HG03439 (cell line): Measurements from ENCODE around the gene TBC1D10A.

Experiments used
- ATAC-seq: cut with Tn5 transposase; IDR thresholded peaks from one replicate; pipeline ENCODE4 v1.9.1; 2021; ENCODE audit warnings: mild to moderate bottlenecking, moderate library complexity; ENCODE audit not compliant: unreplicated experiment

Gene TBC1D10A

DNA sequence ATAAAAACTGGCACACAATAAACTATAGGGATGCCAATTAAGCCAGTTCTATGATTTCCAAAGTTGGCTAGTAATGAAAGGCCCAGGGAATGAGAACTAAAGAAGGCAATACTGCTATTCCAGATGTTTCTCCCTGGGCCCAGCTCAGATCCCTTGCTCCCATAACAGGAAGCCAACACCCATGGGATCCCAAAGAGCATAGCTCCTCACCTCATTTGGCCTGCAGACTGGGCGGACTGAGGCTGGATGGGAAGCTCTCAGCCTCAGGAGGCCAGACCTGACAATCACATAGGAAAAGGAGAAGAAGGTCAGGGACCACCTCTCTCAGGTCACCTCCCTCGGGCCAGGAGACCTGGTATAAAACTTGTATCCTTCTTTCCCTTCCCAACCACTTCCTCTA lies 5.3 kb downstream of the TBC1D10A start:
- ATAC-seq, result no peak

GRCh38 chr22:30320021-30320556 lies 6.7 kb downstream of the TBC1D10A start:
- ATAC-seq, result no peak

DNA sequence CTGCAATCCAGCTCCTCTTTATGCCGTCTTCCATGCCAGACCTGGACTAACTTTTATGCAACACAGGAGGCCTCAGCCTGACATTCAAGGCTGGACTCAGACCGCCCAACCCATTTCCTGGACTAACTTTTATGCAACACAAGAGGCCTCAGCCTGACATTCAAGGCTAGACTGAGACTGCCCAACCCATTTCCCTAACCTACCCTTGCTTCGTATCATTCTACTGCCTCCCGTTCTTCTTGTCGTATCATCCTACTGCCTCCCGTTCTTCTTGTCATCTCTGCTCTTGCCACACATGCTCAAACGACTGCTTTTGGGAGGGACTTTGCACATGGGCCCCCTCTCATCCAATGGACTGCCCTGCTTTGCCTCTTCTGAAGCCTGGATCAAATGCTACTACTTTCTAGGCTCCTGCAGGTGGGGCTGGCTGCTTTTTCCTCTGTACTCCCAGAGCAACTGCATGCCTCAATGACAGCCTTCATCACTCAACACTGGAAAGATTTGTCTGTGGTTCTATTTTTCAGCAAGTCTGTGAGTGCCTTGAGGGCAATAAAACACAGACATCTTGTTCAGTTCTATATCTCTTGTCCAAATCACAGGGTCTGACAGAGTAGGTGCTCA lies 7.8 kb downstream of the TBC1D10A start:
- ATAC-seq, result no peak

DNA sequence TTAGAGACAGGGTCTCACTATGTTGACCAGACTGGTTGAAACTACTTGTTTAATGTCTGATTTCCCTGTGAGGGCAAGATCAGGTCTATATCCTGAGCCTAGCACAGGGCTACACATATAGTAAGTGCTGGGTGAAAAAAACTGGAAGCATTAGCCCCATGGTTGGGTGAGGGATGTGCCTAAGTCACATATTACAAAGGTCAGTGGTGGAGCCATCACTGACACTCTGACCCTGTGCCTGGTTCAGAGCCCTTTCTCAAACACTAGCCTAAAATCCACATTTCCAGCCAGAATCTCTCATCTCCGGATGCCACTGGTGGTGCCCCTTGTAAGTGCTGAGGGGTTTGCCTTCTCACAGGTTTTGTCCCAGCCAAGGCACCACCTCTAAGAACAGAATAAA lies 9.0 kb downstream of the TBC1D10A start:
- no peak for ATAC-seq

DNA sequence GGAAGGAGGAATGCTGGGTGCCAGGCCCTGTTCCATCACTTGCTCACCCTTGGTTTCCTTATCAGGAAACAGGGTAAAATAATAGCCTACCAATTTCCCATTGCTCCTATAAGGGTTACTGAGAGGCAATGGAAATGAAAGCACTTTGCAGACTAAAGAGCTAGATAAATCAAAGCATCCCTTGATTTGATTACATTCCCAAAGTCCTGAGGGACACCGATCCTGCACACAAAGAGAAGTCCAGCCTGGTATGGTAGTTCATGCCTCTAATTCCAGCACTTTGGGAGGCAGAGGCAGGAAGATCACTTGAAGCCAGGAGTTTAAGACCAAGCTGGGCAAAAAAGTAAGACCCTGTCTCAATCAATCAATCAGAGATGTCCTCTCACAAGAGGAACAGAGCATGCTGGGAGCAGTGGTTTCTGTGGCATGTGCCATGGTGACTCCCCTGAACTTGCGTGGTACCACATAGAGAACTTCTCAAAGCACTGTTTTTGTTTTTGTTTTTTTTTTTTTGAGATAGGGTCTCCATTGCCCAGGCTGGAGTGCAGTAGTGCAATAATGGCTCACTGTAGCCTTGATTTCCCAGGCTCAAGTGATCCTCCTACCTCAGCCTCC lies 10.7 kb downstream of the TBC1D10A start:
- no peak for ATAC-seq

- ATAC-seq, result no peak
Observed at GRCh38 chr22:30314915-30315314, 11.8 kb downstream of the TBC1D10A start.

GRCh38 chr22:30313527-30314363 lies 13.0 kb downstream of the TBC1D10A start:
- ATAC-seq, result no peak

- ATAC-seq, result no peak
Observed at GRCh38 chr22:30312053-30312452, 14.7 kb downstream of the TBC1D10A start.

DNA sequence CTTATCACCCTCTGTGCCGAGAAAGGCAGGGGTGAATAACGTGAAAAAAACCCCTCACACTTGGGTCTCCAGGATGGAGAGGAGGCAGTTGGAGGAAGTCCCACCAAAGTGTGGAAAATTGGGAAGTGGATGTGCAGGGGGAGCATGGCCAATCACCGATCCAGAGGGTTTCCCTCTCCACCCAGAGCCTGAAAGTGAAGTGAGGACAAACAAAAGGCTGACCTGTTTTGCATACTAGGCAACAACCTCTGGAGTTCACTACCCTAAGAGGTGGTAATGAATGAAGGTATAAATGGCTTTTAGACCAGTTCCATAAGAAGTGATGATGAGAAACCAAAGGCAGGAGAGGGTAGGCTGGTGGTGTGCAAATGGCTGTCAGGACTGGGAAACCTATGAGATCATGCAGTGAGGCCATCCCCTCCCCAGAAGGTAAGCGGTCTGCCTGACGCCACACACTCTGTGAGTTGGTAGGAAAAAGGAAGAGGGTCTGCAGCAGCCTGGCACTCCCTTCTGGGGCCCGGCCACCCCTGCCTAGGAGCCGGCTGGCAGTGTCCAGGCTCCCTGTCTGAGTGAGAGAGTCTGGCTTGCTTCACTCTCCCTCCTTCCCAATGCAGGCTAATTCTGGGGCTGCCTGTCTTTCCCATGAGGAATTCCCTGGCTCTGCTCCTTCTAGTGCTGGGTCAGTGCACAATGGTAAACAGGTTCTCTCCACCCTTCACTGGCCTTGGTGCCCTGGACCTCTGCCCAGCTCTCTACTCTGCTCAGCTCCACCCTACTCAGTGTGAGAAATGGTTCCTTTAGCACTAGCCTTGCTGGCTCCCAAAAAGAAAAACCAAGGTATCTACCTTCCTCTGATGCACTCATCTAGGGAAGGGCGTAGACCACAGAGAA lies 15.6 kb downstream of the TBC1D10A start:
- ATAC-seq, result no peak

- no peak for ATAC-seq
Observed at GRCh38 chr22:30309951-30310741, 16.6 kb downstream of the TBC1D10A start.

- ATAC-seq, result no peak
Observed at GRCh38 chr22:30308518-30309230, 18.1 kb downstream of the TBC1D10A start.

GRCh38 chr22:30308093-30308492 lies 18.6 kb downstream of the TBC1D10A start:
- ATAC-seq, result no peak

- no peak for ATAC-seq
Observed at GRCh38 chr22:30307041-30307574, 19.6 kb downstream of the TBC1D10A start.

DNA sequence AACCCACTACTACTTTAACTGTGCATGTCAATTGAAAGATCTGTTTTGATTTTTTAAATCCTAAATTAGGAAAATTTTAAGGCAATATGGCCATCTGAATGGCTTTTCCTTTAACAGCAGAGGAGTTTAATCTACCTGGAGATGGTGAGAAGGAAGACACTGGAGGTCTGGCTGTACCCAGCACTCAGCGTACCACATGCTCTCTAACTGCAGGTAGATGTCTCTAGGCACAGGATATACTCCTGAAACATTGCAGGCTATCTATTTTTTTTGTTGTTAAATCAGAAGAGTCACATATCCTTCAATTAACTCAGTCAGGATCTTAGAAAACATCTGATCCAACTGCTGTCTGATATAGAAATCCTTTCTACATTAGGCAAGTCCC lies 20.1 kb downstream of the TBC1D10A start:
- no peak for ATAC-seq

DNA sequence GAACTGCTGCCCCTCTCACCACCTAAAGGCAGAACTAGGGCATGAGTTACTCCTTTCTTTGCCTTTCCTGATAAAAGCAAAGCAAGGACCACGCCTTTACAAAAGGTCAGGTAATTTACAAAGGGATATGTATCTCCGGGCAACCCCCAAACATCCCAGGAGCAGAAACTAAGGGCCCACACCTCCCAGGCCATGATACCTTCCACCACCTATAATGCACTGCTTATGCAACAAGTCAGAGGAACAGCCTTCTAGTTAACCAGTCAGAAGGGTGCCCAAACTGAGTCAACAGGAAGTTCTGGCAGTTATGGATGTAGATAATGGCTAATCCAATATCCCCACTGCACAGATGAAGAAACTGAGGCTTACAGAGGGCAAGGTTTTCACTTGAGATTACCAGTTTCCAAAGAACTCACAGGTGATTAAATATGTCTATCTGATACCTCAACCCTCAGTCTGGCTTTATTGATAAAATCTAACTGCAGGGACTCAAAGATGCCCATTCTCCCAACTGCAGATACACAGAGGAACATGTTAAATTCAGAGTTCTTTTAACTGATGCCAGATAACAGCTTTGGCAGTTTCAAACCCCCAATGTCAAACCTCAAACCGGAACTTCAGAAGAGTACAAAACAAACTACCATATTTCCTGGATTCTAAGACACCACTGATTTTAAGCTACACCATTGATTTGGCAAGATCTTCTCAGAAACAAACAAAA lies 20.7 kb downstream of the TBC1D10A start:
- no peak for ATAC-seq

DNA sequence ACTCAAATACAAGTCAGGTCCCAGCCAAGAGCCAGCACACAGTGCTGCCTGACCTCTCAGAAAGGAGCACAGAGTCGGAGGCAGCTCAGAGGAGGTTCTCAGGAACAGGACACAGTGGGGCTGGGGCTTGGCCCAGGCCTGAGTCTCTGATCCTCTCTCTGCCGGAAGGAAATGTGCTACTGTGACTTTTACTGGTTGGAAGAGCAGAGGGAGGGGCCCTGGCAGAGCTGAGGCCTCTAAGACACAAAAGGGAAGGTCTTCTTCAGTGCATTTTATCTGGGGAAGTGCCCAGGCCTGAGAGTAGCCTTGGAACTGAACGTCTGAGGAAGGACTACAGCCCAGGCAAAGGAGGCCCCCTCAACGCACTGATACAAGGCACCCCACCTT lies 21.2 kb downstream of the TBC1D10A start:
- ATAC-seq, result no peak

DNA sequence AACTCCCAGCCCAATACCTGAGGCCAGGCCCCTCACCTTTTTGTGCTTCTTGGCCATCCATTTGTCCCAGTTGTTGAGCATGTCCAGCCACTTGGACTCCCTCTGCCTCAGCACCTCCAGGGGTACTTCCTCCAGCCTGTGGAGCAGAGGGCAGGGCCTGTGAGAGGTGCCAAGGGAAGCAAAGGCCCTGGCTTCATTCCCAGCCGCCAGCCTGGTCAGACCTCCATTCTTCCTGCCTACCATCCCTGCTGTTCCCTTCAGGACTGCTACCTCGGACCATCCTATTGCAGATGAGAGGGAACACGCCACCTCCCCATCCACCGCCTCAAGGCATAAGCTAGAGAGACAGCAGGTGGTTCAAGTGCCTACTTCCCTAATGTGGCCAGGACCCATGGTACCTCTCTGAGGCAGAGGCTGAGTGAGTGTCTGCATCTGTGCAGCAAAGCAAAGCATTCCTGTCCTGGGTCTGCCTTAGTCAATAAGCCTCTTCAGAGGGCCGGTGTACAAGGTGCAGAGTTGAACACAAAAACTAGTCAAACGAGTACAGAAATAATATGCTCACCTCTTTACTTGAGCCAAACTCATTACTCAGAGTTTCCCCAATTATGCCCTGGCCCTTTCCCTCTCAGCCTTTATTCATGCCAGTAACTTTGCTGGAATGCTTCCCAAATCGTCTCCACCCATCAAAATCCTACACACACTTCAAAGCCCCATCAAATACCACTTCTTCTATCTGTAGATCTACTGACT lies 22.1 kb downstream of the TBC1D10A start:
- no peak for ATAC-seq

GRCh38 chr22:30302810-30303138 lies 24.0 kb downstream of the TBC1D10A start:
- ATAC-seq, result no peak
